GM18861 (cell line): ENCODE data around the gene PPP1R3E.

Experiments
- ATAC-seq: cut with Tn5 transposase; IDR thresholded peaks from one replicate; pipeline ENCODE4 v1.9.1; 2021; ENCODE audit not compliant: unreplicated experiment

PPP1R3E gene

DNA sequence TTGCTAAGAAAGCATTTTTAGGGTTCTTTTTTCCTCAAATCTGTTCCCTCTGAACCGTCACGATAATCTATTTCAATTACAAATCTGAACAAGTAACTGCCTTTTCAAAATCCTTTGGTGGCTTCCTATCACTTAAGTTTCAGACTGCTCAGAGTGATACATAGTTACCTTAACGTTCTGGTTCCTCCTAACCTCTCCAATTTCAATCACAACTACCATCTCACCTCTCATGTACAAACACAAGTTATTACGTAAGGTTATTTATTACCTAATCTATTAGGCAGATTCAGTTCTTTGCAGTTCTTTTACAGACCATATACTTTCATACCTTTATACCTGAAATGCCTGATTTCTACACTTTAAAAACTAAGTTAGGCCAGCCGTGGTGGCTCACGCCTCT lies 52.8 kb downstream of the PPP1R3E start:
- ATAC-seq = no peak

DNA sequence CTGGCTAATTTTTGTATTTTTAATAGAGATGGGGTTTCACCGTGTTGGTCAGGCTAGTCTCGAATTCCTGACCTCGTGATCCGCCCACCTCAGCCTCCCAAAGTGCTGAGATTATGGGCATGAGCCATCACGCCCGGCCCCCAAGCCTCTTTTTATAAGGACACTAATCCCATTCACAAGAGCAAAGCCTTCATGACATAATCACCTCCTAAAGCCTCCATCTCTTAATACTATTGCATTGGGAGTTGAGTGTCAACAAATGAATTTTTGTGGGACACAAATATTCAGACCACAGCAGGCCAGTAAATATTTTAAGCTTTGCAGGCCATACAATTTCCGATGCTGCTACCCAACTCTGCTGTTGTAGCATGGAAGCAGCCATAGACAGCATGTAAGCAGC lies 54.1 kb downstream of the PPP1R3E start:
- no peak for ATAC-seq
